NOMO-1 treated with DMSO at 0.1 percent for 48 hours (cell line): Measurements from ENCODE around the gene COL23A1.
A peak's percentile ranks its signal among the peaks of the same experiment; 100 is the strongest.
"Not testable (repeated sequence)": the region's sequence is repeated elsewhere in the genome, so short reads cannot be mapped to it uniquely, and the experiment has no call there.

ENCODE experiments used
- DNase-seq: peaks from one replicate; lab custom pipeline; 2025; ENCODE audit not compliant: unreplicated experiment; lab: John Stamatoyannopoulos, UW

COL23A1 gene

DNA sequence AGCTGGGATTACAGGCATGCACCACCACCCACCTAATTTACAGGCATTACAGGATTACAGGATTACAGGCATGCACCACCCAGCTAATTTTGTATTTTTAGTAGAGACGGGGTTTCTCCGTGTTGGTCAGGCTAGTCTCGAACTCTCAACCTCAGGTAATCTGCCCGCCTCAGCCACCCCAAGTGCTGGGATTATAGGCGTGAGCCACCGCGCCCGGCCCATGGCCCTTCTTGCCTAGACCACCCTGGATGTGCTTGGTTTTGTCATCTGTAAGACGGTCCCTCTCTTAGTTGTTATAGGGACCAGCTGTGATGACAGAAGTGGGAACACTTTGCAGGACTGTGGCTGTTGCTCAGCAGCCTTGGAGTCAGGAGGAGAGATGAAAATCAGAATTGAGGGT lies 354.1 kb downstream of the COL23A1 start:
- no peak for DNase-seq

DNA sequence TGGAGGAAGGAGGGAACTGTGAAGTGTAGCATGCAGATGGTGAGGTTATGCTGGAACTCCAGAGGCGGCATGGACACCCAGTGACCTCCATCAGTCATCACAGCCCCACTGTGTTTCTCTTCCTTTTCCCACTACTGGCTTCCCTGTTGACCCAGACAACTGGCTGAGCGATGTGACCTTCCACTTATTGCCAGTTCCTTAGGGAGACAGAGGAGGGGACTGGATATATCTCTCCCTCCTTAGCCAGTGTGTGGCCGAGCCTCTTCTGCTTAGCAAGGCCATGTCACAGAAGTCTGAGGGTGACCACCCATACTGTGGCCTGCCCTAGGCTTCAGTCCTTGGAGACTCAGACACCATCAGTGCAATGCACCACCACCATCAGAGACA lies 354.6 kb downstream of the COL23A1 start:
- DNase-seq = no peak

- peak; percentile 61 for DNase-seq
These were observed 355.2 kb downstream of the COL23A1 start for GRCh38 chr5:178234750-178235587.

DNA sequence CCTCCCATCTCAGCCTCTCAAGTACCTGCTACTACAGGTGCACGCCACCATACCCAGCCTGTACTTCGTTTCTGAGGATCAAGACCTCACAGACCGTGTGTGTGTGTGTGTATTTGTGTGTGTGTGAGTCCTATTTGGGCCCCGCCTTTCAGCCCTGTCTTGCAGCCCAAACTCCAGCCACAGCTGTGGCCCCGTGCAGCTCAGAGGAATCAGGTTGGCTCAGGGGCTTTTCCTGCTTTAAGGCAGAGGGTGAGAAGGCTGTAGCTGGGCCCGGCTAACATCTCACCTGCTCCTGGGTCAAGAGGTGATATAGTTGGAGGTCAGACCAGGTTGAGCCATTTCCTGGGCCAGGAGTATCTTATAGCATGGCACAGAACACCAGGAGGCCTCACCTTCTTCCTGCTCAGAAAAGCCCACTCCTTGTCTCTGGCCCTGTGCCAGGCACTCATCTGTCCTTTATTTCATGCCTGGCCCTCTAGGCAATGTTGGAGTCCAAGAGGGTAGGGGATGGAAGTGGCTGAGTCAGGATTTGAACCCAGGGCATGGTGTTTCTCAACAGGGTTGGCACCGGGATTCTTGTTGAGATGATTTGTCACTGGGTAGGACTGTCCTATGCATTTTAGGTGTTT lies 356.0 kb downstream of the COL23A1 start:
- DNase-seq = no peak

GRCh38 chr5:178232920-178233429 lies 357.2 kb downstream of the COL23A1 start:
- DNase-seq = no peak

GRCh38 chr5:178232124-178232919 lies 357.9 kb downstream of the COL23A1 start, which contains the start of gene PHYKPL:
PHYKPL (minus strand) TSS chr5:178232802; CDS start chr5:178232550, 252 bp downstream.
- DNase-seq = peak; percentile 65

DNA sequence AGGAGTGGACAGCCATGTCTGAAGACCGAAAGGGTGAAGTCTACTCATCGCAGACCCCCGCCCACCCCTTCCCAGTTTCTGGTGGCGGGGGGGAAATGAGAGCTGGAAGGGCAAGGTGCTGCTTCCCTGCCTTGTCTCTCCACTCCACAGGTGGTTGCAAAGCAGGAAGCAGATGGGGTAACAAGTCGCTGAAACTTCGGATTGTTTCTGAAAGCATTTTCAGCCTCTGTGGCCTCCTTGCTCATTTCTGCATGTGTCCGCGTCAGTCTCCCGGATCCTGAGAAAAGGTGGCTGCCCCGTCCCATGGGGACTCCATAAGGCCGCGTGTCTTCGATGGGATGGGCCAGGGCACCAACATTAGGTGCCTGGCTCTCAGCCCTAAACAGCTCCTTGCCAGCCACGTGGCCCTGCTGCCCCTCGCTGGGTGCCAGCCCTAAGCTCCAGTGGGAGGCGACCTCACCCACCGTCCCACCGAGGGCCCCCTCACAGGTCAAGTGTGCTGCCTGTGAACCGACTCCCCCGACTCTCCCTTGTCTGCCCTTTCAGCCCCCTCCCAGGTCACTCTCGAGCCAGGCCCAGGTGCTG lies 358.6 kb downstream of the COL23A1 start:
- DNase-seq = no peak

GRCh38 chr5:178230879-178231538 lies 359.2 kb downstream of the COL23A1 start:
- no peak for DNase-seq

- DNase-seq = no peak
These were observed 360.3 kb downstream of the COL23A1 start for GRCh38 chr5:178229861-178230260.

GRCh38 chr5:178229111-178229510 lies 361.1 kb downstream of the COL23A1 start:
- not testable (repeated sequence) for DNase-seq

GRCh38 chr5:178228609-178229008 lies 361.6 kb downstream of the COL23A1 start:
- no peak for DNase-seq

- no peak for DNase-seq
These were observed 362.3 kb downstream of the COL23A1 start for GRCh38 chr5:178227929-178228328.

- DNase-seq = no peak
These were observed 363.0 kb downstream of the COL23A1 start for GRCh38 chr5:178227138-178227659.

DNA sequence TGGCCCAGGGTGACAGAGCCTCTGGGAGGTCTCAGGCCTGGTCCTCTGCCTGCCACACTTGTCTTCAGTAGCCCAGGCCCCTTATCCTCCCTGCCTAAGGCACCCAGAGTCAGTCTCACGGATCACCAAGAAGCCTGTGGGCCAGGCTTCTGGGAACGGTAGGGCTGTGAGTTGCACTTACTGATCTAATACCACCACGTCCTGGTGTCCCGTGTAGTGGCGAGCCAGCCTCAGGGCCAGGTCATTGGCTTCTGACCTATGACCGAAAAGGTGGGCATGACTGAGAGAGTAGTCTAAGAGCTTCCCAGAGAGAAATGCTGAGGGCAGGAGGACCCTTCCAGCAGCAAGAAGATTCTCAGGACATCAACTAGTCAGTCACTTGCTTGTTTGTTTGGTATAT lies 365.0 kb downstream of the COL23A1 start:
- DNase-seq = no peak

DNA sequence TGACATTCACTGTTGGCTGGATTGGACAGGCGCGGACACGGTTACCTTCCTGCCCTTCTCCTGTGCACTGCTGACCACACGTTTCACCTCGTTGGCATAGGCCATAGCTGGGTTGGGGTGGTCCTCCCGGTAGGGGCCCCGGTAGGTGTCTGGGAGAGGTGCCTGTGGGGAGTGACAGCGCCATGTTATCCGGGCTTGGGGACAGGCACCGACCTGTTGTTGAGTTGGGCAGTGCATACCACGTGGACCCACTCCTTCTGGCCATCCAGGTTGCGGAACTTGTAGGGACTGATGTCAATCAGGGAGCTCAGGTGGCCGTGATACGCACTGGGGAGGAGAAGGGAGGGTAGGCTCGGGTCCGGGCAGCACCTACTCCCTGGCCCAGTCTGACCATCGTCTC lies 365.8 kb downstream of the COL23A1 start:
- DNase-seq = no peak

DNA sequence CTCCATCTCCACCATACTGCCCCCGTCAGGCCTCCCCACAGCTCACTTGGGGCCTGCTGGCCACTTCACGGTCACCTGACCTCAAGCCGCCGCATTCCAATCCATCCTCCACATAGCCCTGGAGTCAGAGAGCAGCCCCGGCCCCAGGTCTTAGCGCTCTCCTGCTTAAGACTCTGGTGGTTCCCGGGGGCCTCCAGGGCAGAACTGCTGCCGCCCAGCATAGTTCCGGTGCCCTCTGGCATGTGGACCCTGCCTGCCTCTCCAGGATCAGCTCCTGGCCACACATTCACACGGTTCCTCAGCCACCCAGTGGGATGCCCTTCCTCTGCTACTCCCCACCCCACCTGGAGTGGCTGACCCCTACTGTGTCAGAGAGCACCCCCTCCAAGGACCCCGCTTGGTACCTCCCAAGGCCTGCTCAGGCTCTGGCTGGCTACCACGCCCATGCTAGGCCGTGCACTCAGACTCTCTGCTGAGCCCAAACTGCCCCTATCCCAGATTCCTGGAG lies 366.3 kb downstream of the COL23A1 start:
- DNase-seq = no peak

DNA sequence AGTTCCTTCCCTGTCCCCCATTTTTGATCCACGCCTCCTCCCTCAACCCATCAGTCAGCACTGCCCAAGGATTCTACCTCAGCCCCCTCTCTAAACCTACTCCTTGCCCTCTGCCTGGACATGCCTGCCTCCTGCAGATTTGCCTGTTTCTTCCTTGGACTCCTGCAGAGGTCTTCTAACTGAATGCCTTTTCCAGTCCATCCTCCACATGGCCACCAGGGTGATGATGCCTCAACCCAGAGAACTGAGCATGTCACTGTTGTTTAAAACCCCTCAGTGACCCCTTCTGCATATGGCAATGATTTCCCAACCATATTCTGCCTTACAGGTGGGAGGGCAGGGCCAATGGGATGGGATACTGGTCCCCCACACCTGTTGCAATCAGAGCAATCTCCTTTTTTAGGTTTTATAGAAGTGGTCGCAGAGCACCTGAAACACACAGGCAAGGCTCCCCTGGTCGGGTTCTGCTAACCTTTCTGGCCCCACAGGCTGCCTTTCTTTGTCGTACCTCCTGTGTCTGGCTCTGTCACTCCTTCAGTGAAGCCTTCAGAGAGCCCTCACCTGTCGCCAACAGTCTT lies 366.9 kb downstream of the COL23A1 start:
- no peak for DNase-seq

- DNase-seq = no peak
These were observed 367.9 kb downstream of the COL23A1 start for GRCh38 chr5:178222292-178222691.

DNA sequence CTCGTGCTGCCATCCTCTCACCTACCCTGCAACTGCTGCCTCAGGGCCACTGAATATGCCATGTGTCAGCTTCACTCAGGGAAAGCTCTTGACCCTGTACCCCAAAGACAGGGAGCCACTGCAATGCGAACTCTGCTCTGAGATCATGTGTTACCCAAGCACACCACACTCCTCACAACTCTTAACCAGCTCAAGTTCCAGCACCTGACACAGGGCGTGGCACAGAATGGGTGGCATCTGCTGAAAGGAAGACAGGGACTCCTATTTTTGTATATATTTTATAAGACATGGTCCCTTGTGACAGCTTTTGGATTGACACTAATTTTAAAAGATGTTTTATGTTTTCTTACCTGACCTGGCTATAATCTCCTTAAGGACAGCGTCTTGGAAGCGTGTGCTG lies 368.3 kb downstream of the COL23A1 start:
- DNase-seq = no peak

DNA sequence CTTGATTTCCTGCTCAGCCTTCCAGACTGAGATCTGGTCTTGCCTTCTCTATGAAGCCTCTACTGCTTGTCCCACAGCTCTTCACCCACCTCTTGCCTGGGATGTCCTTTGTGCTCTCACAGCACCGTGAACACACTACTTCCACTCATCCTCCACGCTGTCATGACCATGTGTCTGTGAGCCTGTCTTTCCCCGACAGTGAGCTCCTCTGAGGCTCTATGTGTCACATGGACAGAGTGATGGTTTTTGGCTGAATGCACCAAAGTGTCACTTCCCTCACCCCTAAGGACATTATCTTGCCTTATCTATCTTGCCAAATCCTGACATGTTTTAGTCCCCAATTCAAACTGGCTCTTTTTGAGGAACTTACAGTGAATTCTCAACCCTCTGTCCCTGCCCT lies 368.9 kb downstream of the COL23A1 start:
- peak; percentile 34 for DNase-seq
